Neuronal stem cell (in vitro differentiated cells): ENCODE results near the gene TRPM8.

Source experiments
- DNase-seq: peaks from one replicate; pipeline ENCODE4 v3.0.0-alpha.2; 2013; ENCODE audit warnings: low spot score
- H2AFZ ChIP-seq: one replicate; pipeline ENCODE4 v1.6.1; 2013; ENCODE audit warnings: mild to moderate bottlenecking, low read length, inconsistent platforms
- H2AK5ac ChIP-seq: 2 replicates; pipeline ENCODE4 v1.6.1; 2013; ENCODE audit warnings: low read depth, mild to moderate bottlenecking, inconsistent platforms, low read length, moderate library complexity, mixed read lengths
- H2BK120ac ChIP-seq: 2 replicates; pipeline ENCODE4 v1.6.1; 2013; ENCODE audit warnings: low read depth, mild to moderate bottlenecking, inconsistent platforms, low read length, moderate library complexity, mixed read lengths
- H2BK12ac ChIP-seq: one replicate; pipeline ENCODE4 v1.6.1; 2013; ENCODE audit warnings: low read length, inconsistent platforms
- H2BK15ac ChIP-seq: 2 replicates; pipeline ENCODE4 v1.6.1; 2013; ENCODE audit warnings: mild to moderate bottlenecking, low read length, inconsistent platforms, mixed read lengths
- H2BK5ac ChIP-seq: one replicate; pipeline ENCODE4 v1.6.1; 2013; ENCODE audit warnings: inconsistent platforms, mild to moderate bottlenecking, low read length, moderate library complexity
- H3K14ac ChIP-seq: one replicate; pipeline ENCODE4 v1.6.1; 2013; ENCODE audit warnings: low read length, inconsistent platforms
- H3K18ac ChIP-seq: 2 replicates; pipeline ENCODE4 v1.6.1; 2013; ENCODE audit warnings: low read length, inconsistent platforms
- H3K23ac ChIP-seq: 2 replicates; pipeline ENCODE4 v1.6.1; 2013; ENCODE audit warnings: low read depth, mild to moderate bottlenecking, mixed read lengths, low read length, inconsistent platforms; ENCODE audit not compliant: poor library complexity
- H3K27ac ChIP-seq: replicated peaks from 3 replicates; pipeline ENCODE4 v1.5.1; 2013; ENCODE audit warnings: low read length, inconsistent platforms
- H3K27me3 ChIP-seq, 3 experiments: 2 replicates each; pipeline ENCODE4 v1.6.1; 2013; ENCODE audit warnings: low read length in 3 of 3, mild to moderate bottlenecking in 2 of 3, inconsistent platforms in 1 of 3, low read depth in 1 of 3, mixed read lengths in 1 of 3, moderate library complexity in 1 of 3; ENCODE audit not compliant: control insufficient read depth in 3 of 3, insufficient read depth in 3 of 3
- H3K36me3 ChIP-seq, 2 donors: replicated peaks in 1 of 2; 2 replicates each; pipeline ENCODE4 v1.6.1; 2013; ENCODE audit warnings: low read length in 2 of 2; ENCODE audit not compliant: control insufficient read depth in 2 of 2, insufficient read depth in 2 of 2
- H3K4ac ChIP-seq: 2 replicates; pipeline ENCODE4 v1.6.1; 2013; ENCODE audit warnings: inconsistent platforms, mild to moderate bottlenecking, low read length, moderate library complexity
- H3K4me1 ChIP-seq, 2 donors: 1 replicate in 1 of 2; 2 replicates in 1 of 2; pipeline ENCODE4 v1.6.1; 2013; ENCODE audit warnings: low read length in 2 of 2, low read depth in 1 of 2; ENCODE audit not compliant: control insufficient read depth in 2 of 2, insufficient read depth in 1 of 2
- H3K4me2 ChIP-seq: one replicate; pipeline ENCODE4 v1.6.1; 2013; ENCODE audit warnings: mild to moderate bottlenecking, low read length, inconsistent platforms; ENCODE audit not compliant: insufficient read depth, poor library complexity, severe bottlenecking
- H3K4me3 ChIP-seq, 2 donors: 2 replicates each; pipeline ENCODE4 v1.5.1; 2013; ENCODE audit warnings: low read length in 2 of 2, mild to moderate bottlenecking in 2 of 2, inconsistent platforms in 1 of 2, moderate library complexity in 1 of 2
- H3K79me1 ChIP-seq: one replicate; pipeline ENCODE4 v1.6.1; 2013; ENCODE audit warnings: low read depth, mild to moderate bottlenecking, inconsistent platforms, low read length, moderate library complexity
- H3K9ac ChIP-seq: one replicate; pipeline ENCODE4 v1.6.1; 2013; ENCODE audit warnings: mild to moderate bottlenecking, low read depth, low read length, inconsistent platforms; ENCODE audit not compliant: poor library complexity
- H3K9me3 ChIP-seq, 2 donors: replicated peaks in 1 of 2; 2 replicates each; pipeline versions ENCODE3 to v1.6.1; 2013; ENCODE audit warnings: low read length in 2 of 2, mild to moderate bottlenecking in 2 of 2, inconsistent platforms in 1 of 2, low read depth in 1 of 2, mixed read lengths in 1 of 2, moderate library complexity in 1 of 2; ENCODE audit not compliant: control insufficient read depth in 2 of 2, insufficient read depth in 1 of 2
- H4K8ac ChIP-seq: one replicate; pipeline ENCODE4 v1.6.1; 2013; ENCODE audit warnings: low read depth, mild to moderate bottlenecking, inconsistent platforms, low read length, moderate library complexity
- H4K91ac ChIP-seq: one replicate; pipeline ENCODE4 v1.6.1; 2013; ENCODE audit warnings: low read length, low read depth, mild to moderate bottlenecking, inconsistent platforms; ENCODE audit not compliant: poor library complexity
- WGBS, 2 donors: extraction: QIAGEN DNeasy Blood & Tissue Kit; methylation state at CpG; one replicate each; pipeline ENCODE4 v1.1.7; 2013; ENCODE audit warnings: missing lambda C conversion rate in 2 of 2, mixed read lengths in 1 of 2; ENCODE audit not compliant: insufficient read length in 2 of 2, insufficient replicate concordance in 1 of 2; ENCODE audit errors: extremely low coverage in 2 of 2; 5-methylcytosine and 5-hydroxymethylcytosine counted together

The TRPM8 gene

GRCh38 chr2:233925402-233925801, 8.2 kb downstream of the TRPM8 start:
- Histone ChIP-seq H4K8ac (no peak overlapping the region), H3K27me3 (peaks cover 0 to 7% (median 0%) of the 10 kb centered on the region in 3 experiments), H2AK5ac (no peak overlapping the region), H2AFZ (no peak overlapping the region), H3K18ac (peak overlapping the region; percentile 72), H3K36me3 (no peaks in the 10 kb centered on the region), H3K4me2 (no peak overlapping the region), H4K91ac (no peak overlapping the region), H2BK15ac (no peak overlapping the region), H2BK5ac (no peak overlapping the region), H3K79me1 (no peaks in the 10 kb centered on the region), H3K4ac (no peak overlapping the region), H3K23ac (no peak overlapping the region), H3K4me1 (peaks cover 0 to 4% of the 10 kb centered on the region in 2 donors), H3K9ac (peak overlapping the region; percentile 51), H2BK12ac (peak overlapping the region; percentile 30), H3K9me3 (peaks cover 0 to 2% of the 10 kb centered on the region in 2 donors), H3K14ac (peak overlapping the region; percentile 48), H3K4me3 (no peak overlapping the region), H3K27ac (no peak overlapping the region), H2BK120ac (no peak overlapping the region)
- no peak for DNase-seq
- WGBS, 2 donors, result no CpG with 5 or more reads among the region's 7 CpGs

- no peak overlapping the region for H2AK5ac ChIP-seq
- H3K9ac ChIP-seq, result no peak overlapping the region
- WGBS, 2 donors, result no CpG with 5 or more reads among the region's 4 CpGs
- H3K9me3 ChIP-seq, result peaks cover 0 to 2% of the 10 kb centered on the region in 2 donors
- no peak overlapping the region for H2BK12ac ChIP-seq
- DNase-seq, result no peak
- no peaks in the 10 kb centered on the region for H3K79me1 ChIP-seq
- no peak overlapping the region for H3K23ac ChIP-seq
- H3K4me3 ChIP-seq, result no peak overlapping the region
- no peak overlapping the region for H4K91ac ChIP-seq
- H2BK120ac ChIP-seq, result no peak overlapping the region
- H3K27me3 ChIP-seq, result peaks cover 0 to 7% (median 0%) of the 10 kb centered on the region in 3 experiments
- H2BK15ac ChIP-seq, result no peak overlapping the region
- no peaks in the 10 kb centered on the region for H3K36me3 ChIP-seq
- H3K18ac ChIP-seq, result no peak overlapping the region
- H4K8ac ChIP-seq, result no peak overlapping the region
- no peak overlapping the region for H2AFZ ChIP-seq
- H3K4ac ChIP-seq, result no peak overlapping the region
- H3K27ac ChIP-seq, result no peak overlapping the region
- peaks cover 0 to 4% of the 10 kb centered on the region in 2 donors for H3K4me1 ChIP-seq
- no peak overlapping the region for H3K4me2 ChIP-seq
- no peak overlapping the region for H3K14ac ChIP-seq
- no peak overlapping the region for H2BK5ac ChIP-seq
These were observed 9.6 kb downstream of the TRPM8 start for GRCh38 chr2:233926806-233927205.

GRCh38 chr2:233928594-233929351, 11.6 kb downstream of the TRPM8 start:
- H3K9ac ChIP-seq, result no peak overlapping the region
- no peak overlapping the region for H2BK120ac ChIP-seq
- no peak overlapping the region for H3K4ac ChIP-seq
- no peak overlapping the region for H3K27ac ChIP-seq
- WGBS, 2 donors, result no CpG with 5 or more reads among the region's 7 CpGs
- H2BK12ac ChIP-seq, result no peak overlapping the region
- no peaks in the 10 kb centered on the region for H3K36me3 ChIP-seq
- peaks cover 0 to 4% of the 10 kb centered on the region in 2 donors for H3K4me1 ChIP-seq
- H3K79me1 ChIP-seq, result no peaks in the 10 kb centered on the region
- DNase-seq, result peak; percentile 38
- H3K14ac ChIP-seq, result no peak overlapping the region
- no peak overlapping the region for H3K4me2 ChIP-seq
- no peak overlapping the region for H2BK15ac ChIP-seq
- H4K91ac ChIP-seq, result no peak overlapping the region
- no peak overlapping the region for H3K23ac ChIP-seq
- no peak overlapping the region for H2BK5ac ChIP-seq
- H3K4me3 ChIP-seq, result no peak overlapping the region
- no peak overlapping the region for H2AK5ac ChIP-seq
- no peak overlapping the region for H2AFZ ChIP-seq
- H3K9me3 ChIP-seq, result no peaks in the 10 kb centered on the region
- H4K8ac ChIP-seq, result no peak overlapping the region
- H3K27me3 ChIP-seq, result peaks cover 0 to 7% (median 0%) of the 10 kb centered on the region in 3 experiments
- no peak overlapping the region for H3K18ac ChIP-seq

- Histone ChIP-seq H2BK12ac (no peak overlapping the region), H2BK15ac (no peak overlapping the region), H3K14ac (no peak overlapping the region), H2BK5ac (no peak overlapping the region), H3K9ac (no peak overlapping the region), H3K27ac (no peak overlapping the region), H3K4me1 (peaks cover 0 to 4% of the 10 kb centered on the region in 2 donors), H2AFZ (no peak overlapping the region), H3K36me3 (no peaks in the 10 kb centered on the region), H4K91ac (no peak overlapping the region), H3K4me3 (no peak overlapping the region), H3K9me3 (no peaks in the 10 kb centered on the region), H2BK120ac (no peak overlapping the region), H3K79me1 (no peaks in the 10 kb centered on the region), H3K23ac (no peak overlapping the region), H4K8ac (no peak overlapping the region), H3K4ac (no peak overlapping the region), H3K27me3 (peaks cover 0 to 7% (median 0%) of the 10 kb centered on the region in 3 experiments), H3K18ac (no peak overlapping the region), H3K4me2 (no peak overlapping the region), H2AK5ac (no peak overlapping the region)
- WGBS, 2 donors, result no CpG with 5 or more reads among the region's 4 CpGs
- DNase-seq, result no peak
These were observed 12.3 kb downstream of the TRPM8 start for GRCh38 chr2:233929352-233930022.
